Spleen (tissue), 11 donors: ENCODE results near the gene HERPUD2. TPM values are rescaled to one million over a fixed set of nuclear protein-coding genes. Genes with fewer than 3 reads are reported as not detected.

Experiments used
- DNase-seq: peaks from one replicate; pipeline ENCODE4 v3.0.0-alpha.2; 2020
- H3K27ac ChIP-seq, 8 donors: fragments of 200-600 bp; sonication (generic) in 7 of 8; 1 replicate in 4 of 8; 2 replicates in 4 of 8; pipeline versions ENCODE4 v1.5.0 to v1.8.0; 2016 to 2021; ENCODE audit warnings: inconsistent platforms in 4 of 8, mild to moderate bottlenecking in 4 of 8, moderate library complexity in 1 of 8
- H3K27me3 ChIP-seq, 7 donors: fragments of 200-600 bp; sonication (generic) in 6 of 7; replicated peaks in 1 of 7; 1 replicate in 4 of 7; 2 replicates in 3 of 7; pipeline versions ENCODE4 v1.5.0 to v1.8.0; 2016 to 2021; ENCODE audit warnings: inconsistent platforms in 3 of 7, mild to moderate bottlenecking in 1 of 7
- H3K36me3 ChIP-seq, 6 donors: fragments of 200-600 bp; sonication (generic) in 5 of 6; 1 replicate in 4 of 6; 2 replicates in 2 of 6; pipeline versions ENCODE4 v1.5.0 to v1.8.0; 2016 to 2021; ENCODE audit warnings: inconsistent platforms in 2 of 6
- H3K4me1 ChIP-seq, 6 donors: fragments of 200-600 bp; sonication (generic) in 5 of 6; 1 replicate in 3 of 6; 2 replicates in 3 of 6; pipeline versions ENCODE4 v1.5.0 to v1.8.0; 2016 to 2021; ENCODE audit warnings: inconsistent platforms in 3 of 6
- H3K4me3 ChIP-seq, 8 donors: fragments of 200-600 bp; sonication (generic) in 7 of 8; 1 replicate in 4 of 8; 2 replicates in 4 of 8; pipeline versions ENCODE4 v1.5.0 to v1.8.0; 2016 to 2021; ENCODE audit warnings: inconsistent platforms in 4 of 8, mild to moderate bottlenecking in 4 of 8, moderate library complexity in 2 of 8
- H3K9me3 ChIP-seq, 8 donors: fragments of 200-600 bp; sonication (generic) in 7 of 8; 1 replicate in 4 of 8; 2 replicates in 4 of 8; pipeline versions ENCODE4 v1.5.0 to v1.8.0; 2016 to 2021; ENCODE audit warnings: inconsistent platforms in 4 of 8
- CTCF ChIP-seq, 11 experiments: fragments of 200-600 bp in 7 of 11; fragments of 450-650 bp in 4 of 11; sonication (generic) in 4 of 11; IDR thresholded peaks in 8 of 11; conservative IDR thresholded peaks in 3 of 11; 1 replicate in 7 of 11; 2 replicates in 4 of 11; pipeline versions ENCODE4 v1.4.0 to v1.8.0; 2016 to 2021; ENCODE audit warnings: antibody characterized with exemption in 11 of 11, inconsistent platforms in 4 of 11, mild to moderate bottlenecking in 1 of 11
- POLR2A ChIP-seq, 3 donors: fragments of 450-650 bp; IDR thresholded peaks; one replicate each; pipeline ENCODE4 v1.5.1; 2017; ENCODE audit warnings: antibody characterized with exemption in 3 of 3, mild to moderate bottlenecking in 1 of 3
- POLR2AphosphoS5 ChIP-seq, 3 donors: sonication (generic); formaldehyde crosslinking; IDR thresholded peaks; one replicate each; pipeline ENCODE4 v1.5.1; 2017; ENCODE audit warnings: antibody characterized with exemption in 3 of 3
- WGBS, 5 donors: extraction: QIAGEN DNeasy Blood & Tissue Kit in 3 of 5; methylation state at CpG; one replicate each; pipeline versions ENCODE4 v1.1.5 to v1.1.7; 2013 to 2018; 5-methylcytosine and 5-hydroxymethylcytosine counted together
- intact Hi-C: fragments of 100-400 bp; cut with DNase I; formaldehyde crosslinking; loops from one replicate; pipeline ENCODE4 v1.15.0; 2023; ENCODE audit warnings: low total_unique reads
- polyA plus RNA-seq, 3 donors: library from polyadenylated mRNA; stranded (reverse); fragments of 200-250 nt; gene quantifications; one replicate each; pipeline ENCODE4 v1.2.1, GENCODE V29; 2013
- total RNA-seq, 7 donors: library from RNA; depleted of rRNA in 3 of 7; stranded (reverse); fragments of >200 nt in 3 of 7; fragmentation: NEBNext Ultra II Directional in 4 of 7; extraction: Animal tissue kit (Norgen Biotek cat#: 25700) in 4 of 7; gene quantifications; one replicate each; pipeline versions ENCODE4 v1.1.0 to v1.2.1, GENCODE V29; 2016 to 2021
- donor health status: healthy with polysubstance abuse.
- donor health status: DM: no; HTN: no; CAD: no; lungs with moderate emphysema.
- donor health status: DM: no; HTN: no; CAD: no.
- donor health status: Bipolar disorder and iron deficiency.
- donor health status: healthy.
- donor health status: DM: no; HTN: no; CAD: no.
- donor health status: DM: yes; HTN: yes; CAD: no.

The HERPUD2 gene
- total and polyA plus RNA-seq, 10 donors: 11.1 to 46.6 (median 31.7) TPM

GRCh38 chr7:35707422-35707821 is 12.5 kb upstream of the HERPUD2 start:
- Histone ChIP-seq H3K36me3 (no peaks in the 10 kb centered on the region), H3K27ac (no peak overlapping the region), H3K27me3 (no peaks in the 10 kb centered on the region), H3K9me3 (no peaks in the 10 kb centered on the region), H3K4me1 (peaks cover 6 to 24% (median 17%) of the 10 kb centered on the region in 6 donors), H3K4me3 (no peak overlapping the region)
- WGBS, 5 donors: 72 to 97% (median 90%) methylated on average over 4 of the region's 4 CpGs
- no peak for TF ChIP-seq POLR2AphosphoS5 (IDR thresholded peaks at IDR 0.05)
- TF ChIP-seq CTCF (IDR thresholded peaks at IDR 0.05 in 8 of 11, conservative IDR thresholded peaks at IDR 0.05 in 3 of 11): no peak
- TF ChIP-seq POLR2A (IDR thresholded peaks at IDR 0.05): no peak
- no peak for DNase-seq
- intact Hi-C loops: no loop called here

- peaks cover 6 to 24% (median 17%) of the 10 kb centered on the region in 6 donors for H3K4me1 ChIP-seq
These were observed 11.1 kb upstream of the HERPUD2 start for GRCh38 chr7:35705932-35706461.

GRCh38 chr7:35704261-35704660 is 9.3 kb upstream of the HERPUD2 start:
- Histone ChIP-seq H3K27ac (no peak overlapping the region), H3K9me3 (no peaks in the 10 kb centered on the region), H3K4me3 (no peak overlapping the region), H3K27me3 (no peaks in the 10 kb centered on the region), H3K36me3 (no peaks in the 10 kb centered on the region), H3K4me1 (peaks cover 0 to 11% (median 5%) of the 10 kb centered on the region in 6 donors)
- TF ChIP-seq CTCF (IDR thresholded peaks at IDR 0.05 in 8 of 11, conservative IDR thresholded peaks at IDR 0.05 in 3 of 11) (no peak), POLR2AphosphoS5 (IDR thresholded peaks at IDR 0.05) (no peak), POLR2A (IDR thresholded peaks at IDR 0.05) (no peak)
- intact Hi-C loops: no loop called here
- DNase-seq: no peak
- 92 to 100% (median 95%) methylated on average over 1 of the region's 1 CpG for WGBS, 5 donors

More at GRCh38 chr7:35705932-35706461, 11.1 kb upstream of the HERPUD2 start:
- H3K36me3 ChIP-seq: no peaks in the 10 kb centered on the region
- H3K27me3 ChIP-seq: no peaks in the 10 kb centered on the region
- no peak overlapping the region for H3K4me3 ChIP-seq
- intact Hi-C loops: no loop called here
- H3K27ac ChIP-seq: peak overlapping the region in 2 of 8 donors; percentile 1 to 34
- TF ChIP-seq POLR2AphosphoS5 (IDR thresholded peaks at IDR 0.05) (no peak), POLR2A (IDR thresholded peaks at IDR 0.05) (no peak)
- DNase-seq: no peak
- no peaks in the 10 kb centered on the region for H3K9me3 ChIP-seq

GRCh38 chr7:35702541-35702940 is 7.6 kb upstream of the HERPUD2 start:
- no peak for TF ChIP-seq POLR2AphosphoS5 (IDR thresholded peaks at IDR 0.05)
- H3K27ac ChIP-seq: no peak overlapping the region
- no peaks in the 10 kb centered on the region for H3K36me3 ChIP-seq
- no peaks in the 10 kb centered on the region for H3K9me3 ChIP-seq
- intact Hi-C loops: no loop called here
- H3K27me3 ChIP-seq: no peaks in the 10 kb centered on the region
- H3K4me3 ChIP-seq: no peak overlapping the region
- DNase-seq: no peak
- H3K4me1 ChIP-seq: peaks cover 0 to under 1% (median 0%) of the 10 kb centered on the region in 6 donors
- WGBS, 5 donors: 80 to 98% (median 93%) methylated on average over 4 of the region's 4 CpGs

GRCh38 chr7:35701287-35701900 is 6.5 kb upstream of the HERPUD2 start:
- no peak for DNase-seq
- peaks cover 0 to 9% (median 0%) of the 10 kb centered on the region in 6 donors for H3K36me3 ChIP-seq
- no peaks in the 10 kb centered on the region for H3K9me3 ChIP-seq
- intact Hi-C loops: no loop called here
- no peak overlapping the region for H3K27ac ChIP-seq
- H3K4me1 ChIP-seq: peaks cover 0 to 9% (median 2%) of the 10 kb centered on the region in 6 donors
- TF ChIP-seq CTCF (IDR thresholded peaks at IDR 0.05 in 8 of 11, conservative IDR thresholded peaks at IDR 0.05 in 3 of 11): no peak
- no peak for TF ChIP-seq POLR2AphosphoS5 (IDR thresholded peaks at IDR 0.05)
- no peak for TF ChIP-seq POLR2A (IDR thresholded peaks at IDR 0.05)
- WGBS, 5 donors: 96 to 100% (median 100%) methylated on average over 1 of the region's 1 CpG
- no peak overlapping the region for H3K4me3 ChIP-seq
- no peaks in the 10 kb centered on the region for H3K27me3 ChIP-seq
